Measurements from ENCODE around the gene SCAF1.

DNA sequence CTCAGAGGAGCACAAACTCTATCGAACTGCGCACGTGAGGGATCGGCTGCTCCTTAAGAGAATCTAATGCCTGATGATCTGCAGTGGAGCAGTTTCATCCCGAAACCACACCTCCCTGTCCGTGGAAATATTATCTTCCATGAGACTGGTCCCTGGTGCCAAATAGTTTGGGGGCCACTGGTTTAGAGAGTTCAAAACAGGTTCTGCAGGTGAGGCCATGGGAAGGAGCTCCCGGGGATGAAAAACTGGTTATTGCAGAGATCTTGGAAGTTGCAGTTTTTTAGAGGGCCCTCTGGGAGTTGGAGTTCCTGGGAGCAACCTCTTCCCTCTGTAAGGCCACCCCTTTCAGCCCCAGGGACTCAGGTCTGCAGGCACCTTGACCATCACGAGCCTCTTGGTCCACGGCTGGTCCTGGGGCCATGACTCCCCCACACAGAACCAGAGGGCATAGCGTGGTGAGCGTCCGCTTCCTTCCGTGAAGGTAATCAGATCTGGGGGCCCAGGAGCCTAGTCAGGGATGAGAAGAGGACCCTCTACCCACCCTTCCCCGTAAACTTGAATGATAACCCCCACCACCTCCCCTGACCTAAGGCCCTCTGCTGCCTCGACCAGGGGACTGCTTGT lies 18.4 kb downstream of the SCAF1 start:
- TF ChIP-seq, protein P1, sequence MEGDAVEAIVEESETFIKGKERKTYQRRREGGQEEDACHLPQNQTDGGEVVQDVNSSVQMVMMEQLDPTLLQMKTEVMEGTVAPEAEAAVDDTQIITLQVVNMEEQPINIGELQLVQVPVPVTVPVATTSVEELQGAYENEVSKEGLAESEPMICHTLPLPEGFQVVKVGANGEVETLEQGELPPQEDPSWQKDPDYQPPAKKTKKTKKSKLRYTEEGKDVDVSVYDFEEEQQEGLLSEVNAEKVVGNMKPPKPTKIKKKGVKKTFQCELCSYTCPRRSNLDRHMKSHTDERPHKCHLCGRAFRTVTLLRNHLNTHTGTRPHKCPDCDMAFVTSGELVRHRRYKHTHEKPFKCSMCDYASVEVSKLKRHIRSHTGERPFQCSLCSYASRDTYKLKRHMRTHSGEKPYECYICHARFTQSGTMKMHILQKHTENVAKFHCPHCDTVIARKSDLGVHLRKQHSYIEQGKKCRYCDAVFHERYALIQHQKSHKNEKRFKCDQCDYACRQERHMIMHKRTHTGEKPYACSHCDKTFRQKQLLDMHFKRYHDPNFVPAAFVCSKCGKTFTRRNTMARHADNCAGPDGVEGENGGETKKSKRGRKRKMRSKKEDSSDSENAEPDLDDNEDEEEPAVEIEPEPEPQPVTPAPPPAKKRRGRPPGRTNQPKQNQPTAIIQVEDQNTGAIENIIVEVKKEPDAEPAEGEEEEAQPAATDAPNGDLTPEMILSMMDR (IDR thresholded peaks at IDR 0.05), result no peak
- no peak for TF ChIP-seq POLR2A (IDR thresholded peaks at IDR 0.05)
